Activated CD8-positive, alpha-beta T cell treated with anti-CD3 and anti-CD28 coated beads for 36 hours (primary cell): ENCODE data around the gene ALDH5A1. TPM values are rescaled to one million over a fixed set of nuclear protein-coding genes. Genes with fewer than 3 reads are reported as not detected.

ENCODE experiments used
- ATAC-seq: fragments of 200-7000 bp; cut with Tn5 transposase; one replicate; pipeline ENCODE4 v1.10.0; 2021; ENCODE audit warnings: mild to moderate bottlenecking, moderate library complexity
- CTCF ChIA-PET: fragments of 350-600 bp; sonication (Branson Sonifier 250); formaldehyde crosslinking; loops from one replicate; lab custom pipeline; 2021; ENCODE audit warnings: antibody characterized with exemption; lab: Charles Lee
- POLR2A ChIA-PET: fragments of 350-600 bp; sonication (Branson Sonifier 250); formaldehyde crosslinking; loops from one replicate; lab custom pipeline; 2021; ENCODE audit warnings: antibody characterized with exemption; lab: Charles Lee
- DNase-seq: peaks from one replicate; pipeline ENCODE4 v3.0.0-alpha.2; 2020
- H3K27ac Mint-ChIP-seq: one replicate; pipeline ENCODE4 v1.8.0; 2021; ENCODE audit warnings: mild to moderate bottlenecking, mixed read lengths
- H3K27me3 Mint-ChIP-seq: one replicate; pipeline ENCODE4 v1.8.0; 2021; ENCODE audit warnings: mixed read lengths
- H3K36me3 Mint-ChIP-seq: one replicate; pipeline ENCODE4 v1.8.0; 2021; ENCODE audit warnings: low read depth, mixed read lengths
- H3K4me1 Mint-ChIP-seq: one replicate; pipeline ENCODE4 v1.8.0; 2021; ENCODE audit warnings: low read depth, mixed read lengths
- H3K4me3 Mint-ChIP-seq: one replicate; pipeline ENCODE4 v1.8.0; 2021; ENCODE audit warnings: mild to moderate bottlenecking, moderate library complexity, mixed read lengths
- H3K9me3 Mint-ChIP-seq: one replicate; pipeline ENCODE4 v1.8.0; 2021; ENCODE audit warnings: mixed read lengths
- intact Hi-C: fragments of 100-400 bp; cut with micrococcal nuclease; formaldehyde crosslinking; loops from one replicate; pipeline ENCODE4 v1.10.0; 2022
- total RNA-seq, 2 experiments: library from RNA; stranded (reverse); gene quantifications; one replicate each; pipeline ENCODE4 v1.2.3, GENCODE V29; 2021
- TF ChIP-seq, protein P1 (sequence below): fragments of 200-600 bp; IDR thresholded peaks from one replicate; pipeline ENCODE4 v1.8.0; 2022; ENCODE audit warnings: antibody characterized with exemption, mild to moderate bottlenecking

ALDH5A1 gene
- total RNA-seq, 2 experiments from 2014 or later: 20.7 to 20.8 TPM

DNA sequence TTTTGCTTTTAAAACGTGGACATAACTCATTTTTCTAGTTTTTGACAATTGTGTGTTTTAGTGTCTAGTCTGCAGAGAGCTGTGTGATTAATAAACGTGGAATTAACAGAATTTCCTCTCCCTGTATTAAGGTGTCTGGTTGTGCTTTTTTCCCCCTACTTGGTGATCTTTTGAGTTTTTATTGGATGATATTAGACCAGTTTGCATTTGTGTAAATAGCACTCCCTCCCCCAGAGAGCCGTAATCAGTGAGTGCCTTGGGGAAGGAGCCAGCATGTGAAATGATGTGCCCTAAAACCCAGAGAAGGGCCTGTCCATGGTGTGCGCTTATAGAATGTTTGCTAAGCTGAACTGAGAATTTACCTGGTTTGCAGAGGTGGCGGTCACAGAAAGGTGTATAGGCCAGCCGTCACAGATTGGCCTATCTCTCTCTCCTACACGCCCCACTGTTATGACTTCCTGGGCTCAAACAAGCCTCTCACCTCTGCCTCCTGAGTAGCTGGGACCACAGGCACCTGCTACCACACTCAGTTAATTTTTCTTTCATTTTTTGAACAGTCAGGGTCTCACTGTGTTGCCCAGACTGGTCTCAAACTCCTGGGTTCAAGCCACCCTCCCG, 42.4 kb downstream of the ALDH5A1 start:
- H3K27me3 Mint-ChIP-seq: no peaks in the 10 kb centered on the region
- H3K4me1 Mint-ChIP-seq: no peaks in the 10 kb centered on the region
- no peak overlapping the region for H3K4me3 Mint-ChIP-seq
- H3K27ac Mint-ChIP-seq: no peak overlapping the region
- H3K36me3 Mint-ChIP-seq: peaks cover 9% of the 10 kb centered on the region
- H3K9me3 Mint-ChIP-seq: no peaks in the 10 kb centered on the region
- ChIA-PET POLR2A (no interaction called here), CTCF (interaction anchor here (0.7 to 1.6 kb wide), 3 partner anchors 10 to 107 kb away, joined by 3 to 4 read pairs (median 3); no protein-coding TSS in a partner anchor)
- TF ChIP-seq, protein P1, sequence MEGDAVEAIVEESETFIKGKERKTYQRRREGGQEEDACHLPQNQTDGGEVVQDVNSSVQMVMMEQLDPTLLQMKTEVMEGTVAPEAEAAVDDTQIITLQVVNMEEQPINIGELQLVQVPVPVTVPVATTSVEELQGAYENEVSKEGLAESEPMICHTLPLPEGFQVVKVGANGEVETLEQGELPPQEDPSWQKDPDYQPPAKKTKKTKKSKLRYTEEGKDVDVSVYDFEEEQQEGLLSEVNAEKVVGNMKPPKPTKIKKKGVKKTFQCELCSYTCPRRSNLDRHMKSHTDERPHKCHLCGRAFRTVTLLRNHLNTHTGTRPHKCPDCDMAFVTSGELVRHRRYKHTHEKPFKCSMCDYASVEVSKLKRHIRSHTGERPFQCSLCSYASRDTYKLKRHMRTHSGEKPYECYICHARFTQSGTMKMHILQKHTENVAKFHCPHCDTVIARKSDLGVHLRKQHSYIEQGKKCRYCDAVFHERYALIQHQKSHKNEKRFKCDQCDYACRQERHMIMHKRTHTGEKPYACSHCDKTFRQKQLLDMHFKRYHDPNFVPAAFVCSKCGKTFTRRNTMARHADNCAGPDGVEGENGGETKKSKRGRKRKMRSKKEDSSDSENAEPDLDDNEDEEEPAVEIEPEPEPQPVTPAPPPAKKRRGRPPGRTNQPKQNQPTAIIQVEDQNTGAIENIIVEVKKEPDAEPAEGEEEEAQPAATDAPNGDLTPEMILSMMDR: no peak
- DNase-seq (no peak), ATAC-seq (no peak)
- intact Hi-C loops: no loop called here

DNA sequence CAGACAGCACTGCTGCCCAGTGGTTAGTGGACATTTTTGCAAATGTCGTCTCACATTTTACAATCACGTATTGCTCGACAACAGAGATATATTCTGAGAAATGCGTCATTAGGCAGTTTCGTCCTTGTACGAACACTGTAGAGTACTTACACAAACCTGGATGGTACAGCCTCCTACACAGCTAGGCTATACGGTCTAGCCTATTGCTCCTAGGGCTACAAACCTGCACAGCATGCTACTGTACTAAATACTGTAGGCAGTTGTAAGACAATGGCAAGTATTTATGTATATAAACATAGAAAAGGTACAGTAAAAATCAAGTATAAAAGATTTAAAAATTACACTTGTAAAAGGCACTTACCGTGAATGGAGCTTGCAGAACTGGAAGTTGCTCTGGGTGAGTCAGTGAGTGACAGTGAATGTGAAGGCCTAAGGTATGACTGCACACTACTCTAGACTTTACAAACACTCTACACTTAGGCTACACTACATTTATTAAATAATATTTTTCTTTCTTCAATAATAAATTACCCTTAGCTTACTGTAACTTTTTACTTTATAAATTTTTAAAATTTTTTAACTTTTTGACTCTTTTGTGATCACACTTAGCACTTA, 43.1 kb downstream of the ALDH5A1 start:
- Mint-ChIP-seq H3K4me3 (no peak overlapping the region), H3K9me3 (no peaks in the 10 kb centered on the region), H3K27ac (no peak overlapping the region), H3K36me3 (peaks cover 7% of the 10 kb centered on the region), H3K27me3 (no peaks in the 10 kb centered on the region), H3K4me1 (no peaks in the 10 kb centered on the region)
- CTCF ChIA-PET: interaction anchor here (1.8 kb wide), 1 partner anchor 9 kb away, joined by 7 read pairs; no protein-coding TSS in a partner anchor
- POLR2A ChIA-PET: interaction anchor here (1.0 kb wide), 1 partner anchor 82 kb away, joined by 3 read pairs; no protein-coding TSS in a partner anchor
- TF ChIP-seq, protein P1: no peak
- intact Hi-C loops: no loop called here
- no peak for DNase-seq
- ATAC-seq: no peak

DNA sequence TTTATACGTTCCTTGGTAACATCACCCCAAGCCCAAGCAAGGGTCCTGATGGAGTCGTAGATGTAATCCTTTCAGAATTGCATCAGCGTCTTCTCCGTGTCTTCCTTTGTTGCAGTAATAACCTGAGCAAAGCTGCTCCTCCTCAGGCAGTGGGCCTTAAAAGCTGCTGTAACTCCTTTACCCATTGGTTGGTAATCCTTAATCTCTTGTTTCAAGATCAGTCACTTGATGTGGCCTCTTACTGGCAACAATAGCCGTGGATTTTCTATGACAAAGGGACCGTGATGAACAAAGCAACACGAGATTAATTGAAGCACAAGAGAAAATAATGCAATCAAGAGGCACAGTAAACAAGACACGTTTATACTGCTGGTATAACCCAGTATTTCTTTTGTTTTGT, 44.6 kb downstream of the ALDH5A1 start:
- Mint-ChIP-seq H3K27ac (no peak overlapping the region), H3K36me3 (peaks cover 2% of the 10 kb centered on the region), H3K27me3 (no peaks in the 10 kb centered on the region), H3K4me1 (no peaks in the 10 kb centered on the region), H3K4me3 (no peak overlapping the region), H3K9me3 (no peaks in the 10 kb centered on the region)
- ChIA-PET POLR2A (no interaction called here), CTCF (interaction anchor here (1.8 kb wide), 1 partner anchor 8 kb away, joined by 7 read pairs; no protein-coding TSS in a partner anchor)
- intact Hi-C loops: no loop called here
- ATAC-seq: no peak
- TF ChIP-seq, protein P1: no peak
- DNase-seq: no peak

DNA sequence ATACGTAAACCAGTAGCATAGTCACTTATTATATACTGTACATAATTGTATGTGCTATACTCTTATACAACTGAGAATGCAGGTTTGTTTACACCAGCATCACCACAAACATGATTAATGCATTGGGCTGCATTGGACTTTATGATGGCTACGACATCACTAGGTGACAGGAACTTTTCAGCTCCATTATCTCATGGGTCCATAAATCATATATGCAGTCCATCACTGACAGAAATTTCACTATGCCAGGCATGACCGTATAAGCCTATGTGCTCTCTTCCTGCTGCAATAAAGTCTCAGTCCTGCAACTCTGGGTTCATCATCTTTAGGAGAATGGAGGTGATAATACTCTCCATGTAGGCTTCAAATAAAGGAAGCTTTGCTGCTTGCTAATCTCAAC, 45.4 kb downstream of the ALDH5A1 start:
- H3K27ac Mint-ChIP-seq: no peak overlapping the region
- ATAC-seq (no peak), DNase-seq (no peak)
- no peaks in the 10 kb centered on the region for H3K27me3 Mint-ChIP-seq
- ChIA-PET CTCF (interaction anchor here (1.1 kb wide), 1 partner anchor 10 kb away, joined by 3 read pairs; no protein-coding TSS in a partner anchor), POLR2A (no interaction called here)
- TF ChIP-seq, protein P1: no peak
- H3K4me3 Mint-ChIP-seq: no peak overlapping the region
- H3K9me3 Mint-ChIP-seq: no peaks in the 10 kb centered on the region
- no peaks in the 10 kb centered on the region for H3K4me1 Mint-ChIP-seq
- intact Hi-C loops: no loop called here
- H3K36me3 Mint-ChIP-seq: peaks cover 2% of the 10 kb centered on the region

DNA sequence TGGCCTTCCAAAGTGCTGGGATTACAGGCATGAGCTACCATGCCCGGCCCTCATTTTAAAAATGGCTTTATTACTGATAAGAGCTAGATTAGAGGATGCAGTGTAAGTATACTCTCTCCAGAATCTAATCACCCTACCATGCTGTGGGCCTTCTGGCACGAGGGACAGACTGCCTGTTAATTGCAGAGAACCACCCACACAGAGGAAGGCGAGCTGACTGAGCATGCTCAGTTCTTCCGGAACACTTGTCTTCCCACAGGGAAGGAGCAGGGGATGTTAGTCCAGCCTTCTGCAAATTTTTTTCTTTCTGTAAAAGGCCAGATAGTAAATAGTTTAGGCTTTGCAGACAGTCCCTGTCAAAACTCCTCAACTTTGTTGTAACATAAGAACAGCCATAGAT, 48.9 kb downstream of the ALDH5A1 start:
- peaks cover 9% of the 10 kb centered on the region for H3K4me1 Mint-ChIP-seq
- ChIA-PET CTCF (interaction anchor here (0.9 to 1.3 kb wide), 4 partner anchors 18 to 69 kb away, joined by 3 to 5 read pairs (median 4); no protein-coding TSS in a partner anchor), POLR2A (interaction anchor here (0.6 kb wide), 1 partner anchor 16 kb away, joined by 3 read pairs; no protein-coding TSS in a partner anchor)
- peaks cover 9% of the 10 kb centered on the region for H3K27me3 Mint-ChIP-seq
- peaks cover 2% of the 10 kb centered on the region for H3K36me3 Mint-ChIP-seq
- no peak for DNase-seq
- H3K27ac Mint-ChIP-seq: no peak overlapping the region
- no peak overlapping the region for H3K4me3 Mint-ChIP-seq
- TF ChIP-seq, protein P1: no peak
- intact Hi-C loops: no loop called here
- ATAC-seq: no peak
- H3K9me3 Mint-ChIP-seq: no peaks in the 10 kb centered on the region
